ENCODE results near the gene GNB4. TPM values are rescaled to one million over a fixed set of nuclear protein-coding genes. Genes with fewer than 3 reads are reported as not detected.

GNB4 gene
- total and polyA plus RNA-seq, 10 of the 15 experiments (the other 5 are each of a cell fraction or from before 2014, with no cell fraction given): 0.14 to 3.4 (median 1.8) TPM

DNA sequence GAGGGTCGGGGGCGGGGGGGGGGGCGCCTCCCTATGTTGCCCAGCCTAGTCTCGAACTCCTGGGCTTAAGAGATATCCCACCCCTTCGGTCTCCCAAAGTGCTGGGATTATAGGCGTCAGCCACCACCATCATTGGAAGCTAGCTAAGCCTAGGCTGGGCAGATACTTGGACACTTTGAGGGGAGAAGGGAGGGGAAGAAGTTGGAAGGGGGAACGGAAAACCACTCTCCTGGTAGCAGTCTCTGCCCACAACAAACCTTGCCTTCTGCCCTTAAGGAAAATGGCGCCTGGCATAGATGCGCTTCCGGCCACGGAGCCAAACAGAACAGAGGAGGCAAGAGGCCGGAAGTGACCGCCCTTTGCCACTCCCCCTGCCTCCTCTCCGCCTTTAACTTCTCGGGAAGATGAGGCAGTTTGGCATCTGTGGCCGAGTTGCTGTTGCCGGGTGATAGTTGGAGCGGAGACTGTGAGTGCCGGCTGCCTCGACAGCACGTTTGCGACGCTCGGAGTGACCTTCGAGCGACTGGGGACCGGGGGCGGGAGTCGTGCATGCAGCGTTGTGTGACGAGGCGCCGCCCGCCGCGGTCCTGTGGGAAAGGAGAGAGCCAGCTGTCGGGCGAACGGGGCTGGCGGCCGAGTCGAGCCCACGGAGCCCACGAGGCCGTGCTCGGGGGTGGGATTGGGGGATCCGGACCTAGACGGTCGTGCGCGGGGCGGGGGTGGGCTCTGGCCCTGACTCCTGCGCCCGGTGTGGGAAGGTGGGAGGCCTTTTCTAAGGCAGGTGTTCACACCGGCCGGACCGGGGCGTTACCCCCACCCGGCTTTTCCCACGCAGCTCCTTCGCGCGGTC, 103.7 kb downstream of the GNB4 start, which contains the start of gene MFN1 (continued):
- TF ChIP-seq, protein P1, sequence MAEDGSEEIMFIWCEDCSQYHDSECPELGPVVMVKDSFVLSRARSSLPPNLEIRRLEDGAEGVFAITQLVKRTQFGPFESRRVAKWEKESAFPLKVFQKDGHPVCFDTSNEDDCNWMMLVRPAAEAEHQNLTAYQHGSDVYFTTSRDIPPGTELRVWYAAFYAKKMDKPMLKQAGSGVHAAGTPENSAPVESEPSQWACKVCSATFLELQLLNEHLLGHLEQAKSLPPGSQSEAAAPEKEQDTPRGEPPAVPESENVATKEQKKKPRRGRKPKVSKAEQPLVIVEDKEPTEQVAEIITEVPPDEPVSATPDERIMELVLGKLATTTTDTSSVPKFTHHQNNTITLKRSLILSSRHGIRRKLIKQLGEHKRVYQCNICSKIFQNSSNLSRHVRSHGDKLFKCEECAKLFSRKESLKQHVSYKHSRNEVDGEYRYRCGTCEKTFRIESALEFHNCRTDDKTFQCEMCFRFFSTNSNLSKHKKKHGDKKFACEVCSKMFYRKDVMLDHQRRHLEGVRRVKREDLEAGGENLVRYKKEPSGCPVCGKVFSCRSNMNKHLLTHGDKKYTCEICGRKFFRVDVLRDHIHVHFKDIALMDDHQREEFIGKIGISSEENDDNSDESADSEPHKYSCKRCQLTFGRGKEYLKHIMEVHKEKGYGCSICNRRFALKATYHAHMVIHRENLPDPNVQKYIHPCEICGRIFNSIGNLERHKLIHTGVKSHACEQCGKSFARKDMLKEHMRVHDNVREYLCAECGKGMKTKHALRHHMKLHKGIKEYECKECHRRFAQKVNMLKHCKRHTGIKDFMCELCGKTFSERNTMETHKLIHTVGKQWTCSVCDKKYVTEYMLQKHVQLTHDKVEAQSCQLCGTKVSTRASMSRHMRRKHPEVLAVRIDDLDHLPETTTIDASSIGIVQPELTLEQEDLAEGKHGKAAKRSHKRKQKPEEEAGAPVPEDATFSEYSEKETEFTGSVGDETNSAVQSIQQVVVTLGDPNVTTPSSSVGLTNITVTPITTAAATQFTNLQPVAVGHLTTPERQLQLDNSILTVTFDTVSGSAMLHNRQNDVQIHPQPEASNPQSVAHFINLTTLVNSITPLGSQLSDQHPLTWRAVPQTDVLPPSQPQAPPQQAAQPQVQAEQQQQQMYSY (CRISPR knock-in tag; IDR thresholded peaks at IDR 0.05): no peak
- no peak for TF ChIP-seq SP1 (IDR thresholded peaks at IDR 0.05; ENCODE audit: low read depth, low read length)
- no peak for TF ChIP-seq FOS (IDR thresholded peaks at IDR 0.05; ENCODE audit: borderline replicate concordance, extremely low read depth, insufficient read length)
- TF ChIP-seq BCLAF1 (IDR thresholded peaks at IDR 0.05): no peak
- peak; percentile 87 for TF ChIP-seq SMAD5 (IDR thresholded peaks at IDR 0.05; ENCODE audit: low read depth)
- TF ChIP-seq PAX5 (IDR thresholded peaks at IDR 0.05; ENCODE audit: borderline replicate concordance, low read depth, low read length): peak; percentile 92
- TF ChIP-seq, protein P2, sequence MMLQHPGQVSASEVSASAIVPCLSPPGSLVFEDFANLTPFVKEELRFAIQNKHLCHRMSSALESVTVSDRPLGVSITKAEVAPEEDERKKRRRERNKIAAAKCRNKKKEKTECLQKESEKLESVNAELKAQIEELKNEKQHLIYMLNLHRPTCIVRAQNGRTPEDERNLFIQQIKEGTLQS (IDR thresholded peaks at IDR 0.05; ENCODE audit: borderline replicate concordance, extremely low read depth, low read depth, low read length): no peak
- TF ChIP-seq TCF3 (IDR thresholded peaks at IDR 0.05; ENCODE audit: borderline replicate concordance, insufficient read depth, low read depth, low read length): peak; percentile 60; the same call in 1 of the 2 replicates
- no peak for TF ChIP-seq TCF7 (IDR thresholded peaks at IDR 0.05; ENCODE audit: borderline replicate concordance)
- TF ChIP-seq, protein P3, sequence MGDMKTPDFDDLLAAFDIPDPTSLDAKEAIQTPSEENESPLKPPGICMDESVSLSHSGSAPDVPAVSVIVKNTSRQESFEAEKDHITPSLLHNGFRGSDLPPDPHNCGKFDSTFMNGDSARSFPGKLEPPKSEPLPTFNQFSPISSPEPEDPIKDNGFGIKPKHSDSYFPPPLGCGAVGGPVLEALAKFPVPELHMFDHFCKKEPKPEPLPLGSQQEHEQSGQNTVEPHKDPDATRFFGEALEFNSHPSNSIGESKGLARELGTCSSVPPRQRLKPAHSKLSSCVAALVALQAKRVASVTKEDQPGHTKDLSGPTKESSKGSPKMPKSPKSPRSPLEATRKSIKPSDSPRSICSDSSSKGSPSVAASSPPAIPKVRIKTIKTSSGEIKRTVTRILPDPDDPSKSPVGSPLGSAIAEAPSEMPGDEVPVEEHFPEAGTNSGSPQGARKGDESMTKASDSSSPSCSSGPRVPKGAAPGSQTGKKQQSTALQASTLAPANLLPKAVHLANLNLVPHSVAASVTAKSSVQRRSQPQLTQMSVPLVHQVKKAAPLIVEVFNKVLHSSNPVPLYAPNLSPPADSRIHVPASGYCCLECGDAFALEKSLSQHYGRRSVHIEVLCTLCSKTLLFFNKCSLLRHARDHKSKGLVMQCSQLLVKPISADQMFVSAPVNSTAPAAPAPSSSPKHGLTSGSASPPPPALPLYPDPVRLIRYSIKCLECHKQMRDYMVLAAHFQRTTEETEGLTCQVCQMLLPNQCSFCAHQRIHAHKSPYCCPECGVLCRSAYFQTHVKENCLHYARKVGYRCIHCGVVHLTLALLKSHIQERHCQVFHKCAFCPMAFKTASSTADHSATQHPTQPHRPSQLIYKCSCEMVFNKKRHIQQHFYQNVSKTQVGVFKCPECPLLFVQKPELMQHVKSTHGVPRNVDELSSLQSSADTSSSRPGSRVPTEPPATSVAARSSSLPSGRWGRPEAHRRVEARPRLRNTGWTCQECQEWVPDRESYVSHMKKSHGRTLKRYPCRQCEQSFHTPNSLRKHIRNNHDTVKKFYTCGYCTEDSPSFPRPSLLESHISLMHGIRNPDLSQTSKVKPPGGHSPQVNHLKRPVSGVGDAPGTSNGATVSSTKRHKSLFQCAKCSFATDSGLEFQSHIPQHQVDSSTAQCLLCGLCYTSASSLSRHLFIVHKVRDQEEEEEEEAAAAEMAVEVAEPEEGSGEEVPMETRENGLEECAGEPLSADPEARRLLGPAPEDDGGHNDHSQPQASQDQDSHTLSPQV (IDR thresholded peaks at IDR 0.05): no peak
- TF ChIP-seq NR2C1 (IDR thresholded peaks at IDR 0.05): peak; percentile 81
- TF ChIP-seq KDM1A (IDR thresholded peaks at IDR 0.05; ENCODE audit: borderline replicate concordance): no peak
- no peak for TF ChIP-seq PAX8 (IDR thresholded peaks at IDR 0.05)
- TF ChIP-seq DPF2 (IDR thresholded peaks at IDR 0.05): peak; percentile 46
- TF ChIP-seq MXI1 (IDR thresholded peaks at IDR 0.05; ENCODE audit: low read depth, low read length): peak; percentile 84
- no peak for TF ChIP-seq MYB (IDR thresholded peaks at IDR 0.05; ENCODE audit: borderline replicate concordance, low read depth, low read length)
- peak; percentile 78 for TF ChIP-seq HCFC1 (IDR thresholded peaks at IDR 0.05; ENCODE audit: low read length)

Data from GM12878 (cell line).